ENCODE results near the gene NDC1. TPM values are rescaled to one million over a fixed set of nuclear protein-coding genes. Genes with fewer than 3 reads are reported as not detected.
"Not testable (repeated sequence)": the region's sequence is repeated elsewhere in the genome, so short reads cannot be mapped to it uniquely, and the experiment has no call there.

Gene NDC1, protein sequence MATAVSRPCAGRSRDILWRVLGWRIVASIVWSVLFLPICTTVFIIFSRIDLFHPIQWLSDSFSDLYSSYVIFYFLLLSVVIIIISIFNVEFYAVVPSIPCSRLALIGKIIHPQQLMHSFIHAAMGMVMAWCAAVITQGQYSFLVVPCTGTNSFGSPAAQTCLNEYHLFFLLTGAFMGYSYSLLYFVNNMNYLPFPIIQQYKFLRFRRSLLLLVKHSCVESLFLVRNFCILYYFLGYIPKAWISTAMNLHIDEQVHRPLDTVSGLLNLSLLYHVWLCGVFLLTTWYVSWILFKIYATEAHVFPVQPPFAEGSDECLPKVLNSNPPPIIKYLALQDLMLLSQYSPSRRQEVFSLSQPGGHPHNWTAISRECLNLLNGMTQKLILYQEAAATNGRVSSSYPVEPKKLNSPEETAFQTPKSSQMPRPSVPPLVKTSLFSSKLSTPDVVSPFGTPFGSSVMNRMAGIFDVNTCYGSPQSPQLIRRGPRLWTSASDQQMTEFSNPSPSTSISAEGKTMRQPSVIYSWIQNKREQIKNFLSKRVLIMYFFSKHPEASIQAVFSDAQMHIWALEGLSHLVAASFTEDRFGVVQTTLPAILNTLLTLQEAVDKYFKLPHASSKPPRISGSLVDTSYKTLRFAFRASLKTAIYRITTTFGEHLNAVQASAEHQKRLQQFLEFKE
- 10 to 100 TPM in 3 of 5 experiments, 1 to 10 TPM in 2; 6.9 to 20.2 (median 13.2) TPM for total RNA-seq
- 10 to 100 TPM in 1 of 2 donors, 1 to 10 TPM in 1; 9.7 to 10.8 TPM for polyA plus RNA-seq
- 22.6 reads per million, percentile 53 among the genes with 10 or more reads in this experiment for total RNA-seq

DNA sequence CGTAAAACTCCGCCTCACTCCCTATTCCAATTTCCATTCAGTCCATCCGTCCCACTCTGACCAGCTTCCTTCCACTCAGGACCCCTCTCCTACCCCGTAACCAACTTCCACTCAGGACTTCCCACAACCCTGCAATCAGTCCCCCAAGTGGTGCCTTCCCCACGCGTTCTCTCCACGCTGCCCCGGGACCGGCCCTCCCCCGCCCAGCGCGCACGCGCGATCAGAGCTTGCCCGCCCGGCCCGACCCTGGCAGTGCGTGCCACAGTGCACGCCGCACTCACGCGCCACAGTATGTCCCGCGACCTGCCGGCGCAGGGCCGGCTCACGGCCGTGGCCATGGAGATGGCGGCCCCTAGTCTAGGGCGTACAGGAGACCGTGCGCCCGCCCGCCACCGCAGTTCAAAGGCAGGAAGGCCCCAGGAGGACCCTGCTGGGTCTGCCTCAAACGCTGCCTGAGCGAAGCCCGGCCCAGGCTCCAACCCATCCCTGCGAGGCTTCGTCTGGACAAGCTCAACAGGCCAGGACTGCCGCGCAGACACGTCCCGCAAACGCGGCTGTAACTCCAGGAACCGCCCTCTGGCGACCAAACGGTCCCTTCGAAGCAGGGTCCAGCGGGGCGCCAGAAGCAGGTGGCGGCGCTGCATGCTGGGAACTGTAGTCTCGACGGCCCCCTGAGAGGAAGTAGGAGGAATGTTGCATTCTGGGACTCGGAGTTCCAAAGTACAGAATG is at the start of gene NDC1:
Gene NDC1 (minus strand): TSS at position 373 of the 730 bp plus-strand sequence. CDS start 35 bp downstream, at position 338.
- Histone ChIP-seq H3K4me3 (ENCODE audit: low read length) (peak within 1 kb of the TSS; percentile 92), H3K4me1 (ENCODE audit: control insufficient read depth in 2 of 2, insufficient read depth in 2 of 2, low read length in 2 of 2) (no peaks in the 10 kb centered on the region), H3K9me3 (ENCODE audit: control insufficient read depth in 2 of 3, low read length in 3 of 3) (no peaks in the 10 kb centered on the region), H3K27me3 (ENCODE audit: control insufficient read depth in 2 of 2, insufficient read depth in 2 of 2, low read length in 2 of 2) (no peaks in the 10 kb centered on the region), H3K36me3 (ENCODE audit: control insufficient read depth in 2 of 3, insufficient read depth in 3 of 3, low read length in 3 of 3) (peaks cover 0 to 9% (median 0%) of the 10 kb centered on the region in 3 experiments), H3K27ac (ENCODE audit: low read depth, low read length) (peak within 1 kb of the TSS; percentile 95)
- H3K36me3 Mint-ChIP-seq: peaks cover 0 to 7% (median 4%) of the 10 kb centered on the region in 5 donors
- peak; percentile 95 for ATAC-seq
- peak within 1 kb of the TSS; percentile 96 to 100 (median 99) for H3K4me3 Mint-ChIP-seq
- H3K27me3 Mint-ChIP-seq: no peaks in the 10 kb centered on the region
- H3K27ac Mint-ChIP-seq: peak within 1 kb of the TSS; percentile 96 to 99 (median 98)
- intact Hi-C loops (cut with micrococcal nuclease): loop anchor here (1.0 to 10.0 kb wide), 22 partner anchors 51 to 1959 kb away; partner anchors contain the start of genes CPT2 (in 2 of the 2), CYB5RL (in 2 of the 2), LRP8 (in 2 of the 2) and LRRC42 (in 2 of the 2)
- H3K9me3 Mint-ChIP-seq: peaks cover 0 to 15% (median 4%) of the 10 kb centered on the region in 11 donors
- H3K4me1 Mint-ChIP-seq: peaks cover 10 to 41% (median 30%) of the 10 kb centered on the region in 7 donors
- ChIA-PET POLR2A (interaction anchor here (1.1 to 1.3 kb wide), 3 partner anchors 213 to 217 kb away, joined by 3 to 4 read pairs (median 4); partner anchors contain the start of genes TCEANC2 and TMEM59), CTCF (interaction anchor here (0.7 to 1.6 kb wide), 2 partner anchors 121 to 1328 kb away, joined by 3 to 4 read pairs; no protein-coding TSS in a partner anchor)
- DNase-seq: peak; percentile 84 to 95 (median 92)

DNA sequence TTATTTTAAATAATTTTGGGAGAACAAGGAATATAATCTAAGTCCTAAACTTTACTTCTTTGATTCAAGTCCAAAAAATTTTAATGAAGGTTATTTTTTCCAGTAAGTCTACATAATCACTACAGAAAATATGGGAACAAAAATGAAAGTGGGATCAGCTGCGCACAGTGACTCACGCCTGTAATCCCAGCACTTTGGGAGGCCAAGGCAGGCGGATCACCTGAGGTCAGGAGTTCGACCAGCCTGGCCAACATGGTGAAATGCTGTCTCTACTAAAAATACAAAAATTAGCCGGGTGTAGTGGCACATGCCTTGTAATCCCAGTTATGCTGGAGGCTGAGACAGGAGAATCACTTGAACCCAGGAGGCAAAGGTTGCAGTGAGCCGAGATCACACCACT is 45.5 kb upstream of the NDC1 start:
- DNase-seq; H3K27me3 ChIP-seq (ENCODE audit: control insufficient read depth in 2 of 2, insufficient read depth in 2 of 2, low read length in 2 of 2); POLR2A ChIA-PET; H3K9me3 ChIP-seq (ENCODE audit: control insufficient read depth in 2 of 3, low read length in 3 of 3); H3K27me3 Mint-ChIP-seq; H3K4me1 ChIP-seq (ENCODE audit: control insufficient read depth in 2 of 2, insufficient read depth in 2 of 2, low read length in 2 of 2); intact Hi-C loops (cut with micrococcal nuclease); H3K27ac ChIP-seq (ENCODE audit: low read depth, low read length); H3K9me3 Mint-ChIP-seq; H3K4me3 ChIP-seq (ENCODE audit: low read length); H3K4me3 Mint-ChIP-seq; ATAC-seq; H3K27ac Mint-ChIP-seq: not testable (repeated sequence)
- peaks cover 13 to 55% (median 34%) of the 10 kb centered on the region in 5 donors for H3K36me3 Mint-ChIP-seq
- H3K4me1 Mint-ChIP-seq: peaks cover 18 to 53% (median 41%) of the 10 kb centered on the region in 7 donors
- H3K36me3 ChIP-seq (ENCODE audit: control insufficient read depth in 2 of 3, insufficient read depth in 3 of 3, low read length in 3 of 3): peaks cover 0 to 26% (median 3%) of the 10 kb centered on the region in 3 experiments
- CTCF ChIA-PET: interaction anchor here (1.6 kb wide), 1 partner anchor 24 kb away, joined by 5 read pairs; no protein-coding TSS in a partner anchor

DNA sequence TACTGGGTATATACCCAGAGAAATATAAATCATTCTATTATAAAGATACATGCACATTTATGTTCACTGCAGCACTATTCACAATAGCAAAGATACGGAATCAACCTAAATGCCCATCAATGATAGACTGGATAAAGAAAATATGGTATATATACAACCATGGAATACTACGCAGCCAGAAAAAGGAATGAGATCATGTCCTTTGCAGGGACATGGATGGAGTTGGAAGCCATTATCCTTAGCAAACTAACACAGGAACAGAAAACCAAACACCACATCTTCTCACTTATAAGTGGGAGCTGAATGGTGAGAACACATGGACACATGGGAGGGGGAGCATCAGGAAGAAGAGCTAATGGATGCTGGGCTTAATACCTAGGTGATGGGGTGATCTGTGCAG is 43.8 kb upstream of the NDC1 start:
- H3K4me3 Mint-ChIP-seq; POLR2A ChIA-PET; H3K27me3 ChIP-seq (ENCODE audit: control insufficient read depth in 2 of 2, insufficient read depth in 2 of 2, low read length in 2 of 2); H3K9me3 ChIP-seq (ENCODE audit: control insufficient read depth in 2 of 3, low read length in 3 of 3); CTCF ChIA-PET; H3K9me3 Mint-ChIP-seq; DNase-seq; ATAC-seq; H3K4me1 ChIP-seq (ENCODE audit: control insufficient read depth in 2 of 2, insufficient read depth in 2 of 2, low read length in 2 of 2); H3K27me3 Mint-ChIP-seq; intact Hi-C loops (cut with micrococcal nuclease); H3K4me3 ChIP-seq (ENCODE audit: low read length); H3K27ac ChIP-seq (ENCODE audit: low read depth, low read length): not testable (repeated sequence)
- Mint-ChIP-seq H3K27ac (peak overlapping the region in 1 of 9 donors; percentile 49), H3K36me3 (peaks cover 18 to 64% (median 37%) of the 10 kb centered on the region in 5 donors), H3K4me1 (peaks cover 6 to 38% (median 26%) of the 10 kb centered on the region in 7 donors)
- H3K36me3 ChIP-seq (ENCODE audit: control insufficient read depth in 2 of 3, insufficient read depth in 3 of 3, low read length in 3 of 3): peaks cover under 1 to 40% (median 3%) of the 10 kb centered on the region in 3 experiments

DNA sequence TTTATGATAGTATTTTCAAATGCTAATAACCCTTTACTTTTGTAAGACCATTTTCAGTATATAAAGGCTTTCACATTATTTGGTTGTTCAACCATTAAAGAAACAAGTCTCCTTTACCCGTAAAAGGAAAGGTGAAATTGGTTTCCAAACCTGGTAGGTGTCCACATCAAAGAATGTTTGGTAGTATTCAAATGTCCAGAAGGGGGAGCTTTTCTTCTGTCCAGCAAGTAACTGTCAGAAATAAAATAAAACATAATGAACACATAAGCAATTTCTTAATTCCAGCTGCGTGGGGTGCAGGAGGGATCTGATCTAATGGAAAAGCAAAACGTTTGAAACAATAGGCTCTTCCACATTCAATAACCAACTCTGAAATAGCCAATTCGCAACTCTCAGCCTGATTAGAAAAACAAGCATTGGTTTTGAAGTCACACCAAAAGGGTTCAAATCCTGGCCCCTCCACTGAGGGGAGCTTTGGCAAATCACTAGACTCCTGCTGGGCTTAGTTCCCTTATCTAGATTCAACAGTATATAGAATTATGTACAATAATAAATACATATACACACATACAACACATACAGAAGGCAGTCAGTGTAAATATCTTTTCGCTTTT is 40.5 kb upstream of the NDC1 start:
- DNase-seq: peak in 2 of 9 donors; percentile 10 to 11
- H3K4me1 ChIP-seq (ENCODE audit: control insufficient read depth in 2 of 2, insufficient read depth in 2 of 2, low read length in 2 of 2): no peaks in the 10 kb centered on the region
- ChIA-PET POLR2A (interaction anchor here (0.6 to 0.9 kb wide), 3 partner anchors 11 to 67 kb away, joined by 3 read pairs; partner anchors contain the start of genes IFT25 and YIPF1), CTCF (interaction anchor here (0.7 to 2.3 kb wide), 5 partner anchors 18 to 123 kb away, joined by 3 to 14 read pairs (median 3); no protein-coding TSS in a partner anchor)
- H3K9me3 ChIP-seq (ENCODE audit: control insufficient read depth in 2 of 3, low read length in 3 of 3): no peaks in the 10 kb centered on the region
- intact Hi-C loops (cut with micrococcal nuclease): loop anchor here (1.0 kb wide), 2 partner anchors 71 to 81 kb away; no protein-coding TSS in a partner anchor
- H3K4me3 Mint-ChIP-seq: no peak overlapping the region
- H3K9me3 Mint-ChIP-seq: peaks cover 0 to 6% (median 2%) of the 10 kb centered on the region in 11 donors
- H3K4me3 ChIP-seq (ENCODE audit: low read length): no peak overlapping the region
- H3K27me3 ChIP-seq (ENCODE audit: control insufficient read depth in 2 of 2, insufficient read depth in 2 of 2, low read length in 2 of 2): no peaks in the 10 kb centered on the region
- peaks cover 0 to 18% (median 8%) of the 10 kb centered on the region in 7 donors for H3K4me1 Mint-ChIP-seq
- H3K36me3 Mint-ChIP-seq: peaks cover 26 to 67% (median 42%) of the 10 kb centered on the region in 5 donors
- H3K27me3 Mint-ChIP-seq: no peaks in the 10 kb centered on the region
- H3K36me3 ChIP-seq (ENCODE audit: control insufficient read depth in 2 of 3, insufficient read depth in 3 of 3, low read length in 3 of 3): peaks cover 8 to 56% (median 10%) of the 10 kb centered on the region in 3 experiments
- H3K27ac Mint-ChIP-seq: no peak overlapping the region
- no peak overlapping the region for H3K27ac ChIP-seq (ENCODE audit: low read depth, low read length)
- no peak for ATAC-seq

DNA sequence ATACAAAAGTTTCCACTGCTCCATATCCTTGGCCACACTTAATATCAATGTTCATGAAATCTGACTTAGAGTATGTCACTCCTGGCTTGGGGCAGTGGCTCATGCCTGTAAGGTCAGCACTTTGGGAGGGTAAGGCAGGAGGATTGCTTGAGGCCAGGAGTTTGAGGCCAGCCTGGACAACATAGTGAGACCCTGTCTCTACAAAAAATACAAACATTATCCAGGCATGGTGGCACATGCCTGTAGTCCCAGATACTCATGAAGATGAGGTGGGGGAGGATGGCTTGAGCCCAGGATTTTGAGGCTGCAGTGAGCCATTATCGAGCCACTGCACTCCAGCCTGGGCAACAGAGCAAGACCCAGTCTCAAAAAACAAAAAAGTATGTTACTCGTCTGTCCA is 37.1 kb upstream of the NDC1 start:
- H3K36me3 Mint-ChIP-seq: peaks cover 6 to 55% (median 28%) of the 10 kb centered on the region in 5 donors
- intact Hi-C loops (cut with micrococcal nuclease); H3K4me1 ChIP-seq (ENCODE audit: control insufficient read depth in 2 of 2, insufficient read depth in 2 of 2, low read length in 2 of 2); H3K27ac Mint-ChIP-seq; H3K27ac ChIP-seq (ENCODE audit: low read depth, low read length); DNase-seq; H3K4me3 ChIP-seq (ENCODE audit: low read length); H3K9me3 Mint-ChIP-seq; H3K27me3 ChIP-seq (ENCODE audit: control insufficient read depth in 2 of 2, insufficient read depth in 2 of 2, low read length in 2 of 2); H3K27me3 Mint-ChIP-seq; ATAC-seq; H3K4me3 Mint-ChIP-seq; H3K9me3 ChIP-seq (ENCODE audit: control insufficient read depth in 2 of 3, low read length in 3 of 3); H3K4me1 Mint-ChIP-seq: not testable (repeated sequence)
- peaks cover 7 to 70% (median 8%) of the 10 kb centered on the region in 3 experiments for H3K36me3 ChIP-seq (ENCODE audit: control insufficient read depth in 2 of 3, insufficient read depth in 3 of 3, low read length in 3 of 3)
- ChIA-PET CTCF (interaction anchor here (0.6 to 1.1 kb wide), 2 partner anchors 71 to 73 kb away, joined by 3 read pairs; no protein-coding TSS in a partner anchor), POLR2A (interaction anchor here (1.5 kb wide), 1 partner anchor 70 kb away, joined by 3 read pairs; the partner anchor contains the start of gene IFT25)

Measured in naive thymus-derived CD4-positive, alpha-beta T cell (primary cell).